ENCODE measurements around the gene DDHD1.

The DDHD1 gene

GRCh38 chr14:53060046-53060445 is 93.1 kb downstream of the DDHD1 start:
- TF ChIP-seq, protein P1, sequence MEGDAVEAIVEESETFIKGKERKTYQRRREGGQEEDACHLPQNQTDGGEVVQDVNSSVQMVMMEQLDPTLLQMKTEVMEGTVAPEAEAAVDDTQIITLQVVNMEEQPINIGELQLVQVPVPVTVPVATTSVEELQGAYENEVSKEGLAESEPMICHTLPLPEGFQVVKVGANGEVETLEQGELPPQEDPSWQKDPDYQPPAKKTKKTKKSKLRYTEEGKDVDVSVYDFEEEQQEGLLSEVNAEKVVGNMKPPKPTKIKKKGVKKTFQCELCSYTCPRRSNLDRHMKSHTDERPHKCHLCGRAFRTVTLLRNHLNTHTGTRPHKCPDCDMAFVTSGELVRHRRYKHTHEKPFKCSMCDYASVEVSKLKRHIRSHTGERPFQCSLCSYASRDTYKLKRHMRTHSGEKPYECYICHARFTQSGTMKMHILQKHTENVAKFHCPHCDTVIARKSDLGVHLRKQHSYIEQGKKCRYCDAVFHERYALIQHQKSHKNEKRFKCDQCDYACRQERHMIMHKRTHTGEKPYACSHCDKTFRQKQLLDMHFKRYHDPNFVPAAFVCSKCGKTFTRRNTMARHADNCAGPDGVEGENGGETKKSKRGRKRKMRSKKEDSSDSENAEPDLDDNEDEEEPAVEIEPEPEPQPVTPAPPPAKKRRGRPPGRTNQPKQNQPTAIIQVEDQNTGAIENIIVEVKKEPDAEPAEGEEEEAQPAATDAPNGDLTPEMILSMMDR (IDR thresholded peaks at IDR 0.05; ENCODE audit: low read depth, low read length) = no peak
- no peaks in the 10 kb centered on the region for H3K4me1 ChIP-seq
- no peaks in the 10 kb centered on the region for H3K36me3 ChIP-seq
- no peak for DNase-seq
- H3K4me3 ChIP-seq (ENCODE audit: low read depth, low read length) = no peak overlapping the region
- H3K27me3 ChIP-seq = no peaks in the 10 kb centered on the region
- no peaks in the 10 kb centered on the region for H3K9me3 ChIP-seq

- no peak for DNase-seq
- H3K9me3 ChIP-seq = no peaks in the 10 kb centered on the region
- H3K4me3 ChIP-seq (ENCODE audit: low read depth, low read length) = no peak overlapping the region
- no peaks in the 10 kb centered on the region for H3K36me3 ChIP-seq
- H3K4me1 ChIP-seq = no peaks in the 10 kb centered on the region
- H3K27me3 ChIP-seq = no peaks in the 10 kb centered on the region
- TF ChIP-seq, protein P1 (IDR thresholded peaks at IDR 0.05; ENCODE audit: low read depth, low read length) = peak; percentile 72
These were observed 98.1 kb downstream of the DDHD1 start for GRCh38 chr14:53055003-53055402.

DNA sequence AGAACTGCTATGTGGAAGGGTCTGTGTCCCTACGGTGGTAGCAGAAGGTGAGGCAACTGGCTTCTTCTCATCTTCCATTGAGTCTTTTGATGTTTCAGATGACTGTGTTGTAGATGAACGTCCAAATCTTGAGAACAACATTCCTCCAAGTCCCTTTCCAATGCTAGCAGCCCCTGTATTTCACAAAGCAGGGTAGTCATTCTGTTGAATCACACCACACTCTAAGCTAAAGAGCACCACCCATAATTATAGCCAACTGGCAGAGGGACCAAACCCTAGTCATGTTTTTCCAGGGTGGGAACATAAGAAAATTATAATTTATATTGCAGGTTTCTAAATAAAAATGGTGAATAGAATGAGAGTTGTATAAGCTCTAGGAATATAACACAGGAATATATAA is 98.7 kb downstream of the DDHD1 start:
- DNase-seq = no peak
- no peaks in the 10 kb centered on the region for H3K9me3 ChIP-seq
- TF ChIP-seq, protein P1 (IDR thresholded peaks at IDR 0.05; ENCODE audit: low read depth, low read length) = no peak
- H3K4me3 ChIP-seq (ENCODE audit: low read depth, low read length) = no peak overlapping the region
- H3K36me3 ChIP-seq = no peaks in the 10 kb centered on the region
- no peaks in the 10 kb centered on the region for H3K4me1 ChIP-seq
- H3K27me3 ChIP-seq = no peaks in the 10 kb centered on the region

DNA sequence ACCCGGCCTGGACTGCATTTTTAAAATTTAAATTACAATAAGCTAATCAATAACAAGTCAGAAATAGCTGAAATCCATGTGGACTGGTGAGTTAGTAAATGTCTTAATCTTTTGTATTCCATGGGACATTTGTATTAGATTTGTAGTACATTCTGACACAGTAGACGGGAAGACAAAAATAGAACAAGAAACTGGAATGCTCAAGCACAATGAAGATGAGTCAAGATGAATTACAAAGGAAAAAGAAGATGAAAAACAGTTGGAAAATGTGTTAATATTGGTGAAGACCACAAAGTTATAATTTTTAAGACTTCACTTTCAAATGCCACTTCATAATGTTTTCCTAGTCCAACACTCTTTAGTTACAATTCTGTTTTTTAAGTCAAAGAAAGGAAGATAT is 104.5 kb downstream of the DDHD1 start:
- Histone ChIP-seq H3K27me3 (no peaks in the 10 kb centered on the region), H3K36me3 (peaks cover 5% of the 10 kb centered on the region; the same call in 1 of the 2 replicates), H3K4me3 (ENCODE audit: low read depth, low read length) (no peak overlapping the region), H3K9me3 (no peaks in the 10 kb centered on the region), H3K4me1 (no peaks in the 10 kb centered on the region)
- DNase-seq = no peak
- TF ChIP-seq, protein P1 (IDR thresholded peaks at IDR 0.05; ENCODE audit: low read depth, low read length) = no peak

DNA sequence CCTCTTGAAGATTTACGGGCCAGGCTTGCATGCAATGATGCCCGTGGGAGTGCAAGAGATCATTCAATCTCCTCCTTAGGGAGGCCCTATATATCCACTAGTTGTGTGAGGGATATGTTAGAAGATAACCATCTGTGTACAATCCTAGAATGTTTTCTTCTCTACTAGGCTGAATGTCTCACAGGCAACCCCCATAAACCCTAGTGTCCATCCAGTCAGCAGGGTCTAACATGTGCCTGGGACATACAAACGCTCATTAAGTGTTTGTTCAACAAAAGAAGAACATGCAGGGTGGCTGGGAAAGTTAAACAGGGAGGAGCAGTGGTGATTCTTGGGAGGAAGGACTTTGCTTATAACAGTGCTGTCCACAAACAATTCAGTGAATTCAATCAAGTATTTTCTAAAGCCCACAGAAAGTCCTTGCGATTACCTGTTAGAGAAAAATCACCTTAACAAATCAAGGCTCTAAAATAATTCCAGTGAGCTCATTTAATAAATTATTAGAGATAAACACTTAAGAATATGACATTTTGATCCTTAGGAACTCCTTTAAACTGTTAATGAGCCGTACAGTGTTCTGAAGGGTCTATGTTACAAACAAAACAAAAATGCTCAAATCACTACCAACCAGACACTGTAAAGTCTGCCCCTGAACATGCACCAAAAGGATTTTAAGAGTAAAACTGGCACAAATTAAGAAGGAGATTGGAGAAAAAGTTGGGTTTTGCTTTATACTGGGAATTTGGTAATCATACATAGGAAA is 105.6 kb downstream of the DDHD1 start:
- DNase-seq = no peak
- Histone ChIP-seq H3K4me1 (no peaks in the 10 kb centered on the region), H3K36me3 (peaks cover 5% of the 10 kb centered on the region; the same call in 1 of the 2 replicates), H3K4me3 (ENCODE audit: low read depth, low read length) (no peak overlapping the region), H3K9me3 (no peaks in the 10 kb centered on the region), H3K27me3 (no peaks in the 10 kb centered on the region)
- TF ChIP-seq, protein P1 (IDR thresholded peaks at IDR 0.05; ENCODE audit: low read depth, low read length) = no peak

- TF ChIP-seq, protein P1 (IDR thresholded peaks at IDR 0.05; ENCODE audit: low read depth, low read length) = no peak
- Histone ChIP-seq H3K27me3 (no peaks in the 10 kb centered on the region), H3K4me1 (no peaks in the 10 kb centered on the region), H3K36me3 (peaks cover 9% of the 10 kb centered on the region), H3K4me3 (ENCODE audit: low read depth, low read length) (no peak overlapping the region), H3K9me3 (no peaks in the 10 kb centered on the region)
- DNase-seq = no peak
These were observed 108.6 kb downstream of the DDHD1 start for GRCh38 chr14:53044486-53044885.

All from BE2C (cell line).